NCI-H510A treated with DMSO at 0.1 percent for 48 hours (cell line): ENCODE data around the gene SMAGP.

Source experiments
- DNase-seq: peaks from one replicate; lab custom pipeline; 2025; lab: John Stamatoyannopoulos, UW

SMAGP gene

GRCh38 chr12:51195841-51196240 is 74.4 kb downstream of the SMAGP start:
- DNase-seq, result no peak
